ENCODE measurements around the gene OPN1SW. TPM values are rescaled to one million over a fixed set of nuclear protein-coding genes. Genes with fewer than 3 reads are reported as not detected.

Gene OPN1SW
- total RNA-seq, 4 donors from 2014 or later, result not detected

GRCh38 chr7:128799451-128799850 is 23.9 kb upstream of the OPN1SW start:
- Histone ChIP-seq H3K4me1 (peaks cover 0 to 9% (median 2%) of the 10 kb centered on the region in 4 donors), H3K36me3 (no peaks in the 10 kb centered on the region), H3K4me3 (no peak overlapping the region), H3K27ac (no peak overlapping the region), H3K27me3 (no peaks in the 10 kb centered on the region), H3K9me3 (no peaks in the 10 kb centered on the region)
- in situ Hi-C loops (cut with MboI; ENCODE audit: low pct_ligation_motif_present in 1 of 4, low pct_unique_long_range_greater_than_20kb in 1 of 4, low sequenced_read_pairs in 3 of 4) (no loop called here), intact Hi-C loops (cut with DNase I; ENCODE audit: low total_unique reads) (no loop called here)
- no peak for TF ChIP-seq CTCF (IDR thresholded peaks at IDR 0.05)
- TF ChIP-seq EP300 (IDR thresholded peaks at IDR 0.05; ENCODE audit: low read depth), result no peak
- no peak for TF ChIP-seq POLR2AphosphoS5 (IDR thresholded peaks at IDR 0.05)
- no peak for TF ChIP-seq POLR2A (IDR thresholded peaks at IDR 0.05)
- WGBS, 2 donors (ENCODE audit: low coverage in 1 of 2), result 90 to 92% methylated on average over 2 of the region's 2 CpGs
- no peak for DNase-seq

DNA sequence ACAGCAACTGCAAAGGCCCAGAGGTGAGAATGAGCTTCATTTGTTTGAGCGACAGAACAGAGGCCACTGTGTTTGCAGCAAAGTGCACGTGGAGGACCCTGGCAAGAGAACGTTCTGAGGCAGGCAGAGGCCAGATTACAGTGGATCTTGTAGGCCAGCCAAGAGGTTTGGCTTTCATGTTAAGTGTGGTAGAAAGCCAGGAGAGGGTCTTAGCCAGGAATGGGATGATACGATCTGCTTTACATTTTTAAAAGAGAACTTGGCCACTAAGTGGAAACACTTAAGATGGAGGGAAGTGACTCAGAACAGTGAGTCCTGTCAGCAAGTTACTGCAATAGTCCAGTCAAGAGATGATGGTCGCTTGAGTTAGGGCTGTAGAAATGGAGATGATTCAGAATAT is 20.7 kb upstream of the OPN1SW start:
- no peak overlapping the region for H3K27ac ChIP-seq
- no peaks in the 10 kb centered on the region for H3K36me3 ChIP-seq
- intact Hi-C loops (cut with DNase I; ENCODE audit: low total_unique reads) (no loop called here), in situ Hi-C loops (cut with MboI; ENCODE audit: low pct_ligation_motif_present in 1 of 4, low pct_unique_long_range_greater_than_20kb in 1 of 4, low sequenced_read_pairs in 3 of 4) (no loop called here)
- no peak overlapping the region for H3K4me3 ChIP-seq
- no peak for TF ChIP-seq CTCF (IDR thresholded peaks at IDR 0.05)
- TF ChIP-seq POLR2A (IDR thresholded peaks at IDR 0.05), result no peak
- no peak for TF ChIP-seq POLR2AphosphoS5 (IDR thresholded peaks at IDR 0.05)
- no peak for TF ChIP-seq EP300 (IDR thresholded peaks at IDR 0.05; ENCODE audit: low read depth)
- peaks cover 5 to 21% (median 16%) of the 10 kb centered on the region in 4 donors for H3K4me1 ChIP-seq
- DNase-seq, result no peak
- peaks cover 14% of the 10 kb centered on the region for H3K27me3 ChIP-seq
- H3K9me3 ChIP-seq, result no peaks in the 10 kb centered on the region
- 76 to 88% methylated on average over 4 to 5 of the region's 5 CpGs for WGBS, 2 donors (ENCODE audit: low coverage in 1 of 2)

DNA sequence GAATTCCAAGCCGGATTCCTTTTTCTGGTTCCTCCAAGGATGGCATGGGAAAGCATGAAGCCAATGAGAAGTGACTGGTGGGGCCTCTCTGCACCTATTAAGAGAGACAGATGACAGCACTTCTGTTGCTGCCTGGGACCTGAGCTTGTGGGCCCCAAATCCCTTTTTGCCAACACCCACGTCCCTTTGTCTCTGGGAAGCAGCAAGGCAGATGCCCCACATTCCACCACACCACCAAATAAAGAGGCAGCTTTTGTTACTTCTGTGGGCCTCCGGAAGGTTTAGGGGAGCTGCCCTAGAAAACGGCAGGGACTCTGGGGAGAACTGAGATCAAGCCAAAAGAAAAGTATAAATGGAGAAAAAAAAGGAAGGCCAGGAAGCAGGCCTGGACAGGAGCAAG is 19.5 kb upstream of the OPN1SW start:
- in situ Hi-C loops (cut with MboI; ENCODE audit: low pct_ligation_motif_present in 1 of 4, low pct_unique_long_range_greater_than_20kb in 1 of 4, low sequenced_read_pairs in 3 of 4) (no loop called here), intact Hi-C loops (cut with DNase I; ENCODE audit: low total_unique reads) (no loop called here)
- H3K4me1 ChIP-seq, result peaks cover 5 to 23% (median 16%) of the 10 kb centered on the region in 4 donors
- no peaks in the 10 kb centered on the region for H3K9me3 ChIP-seq
- H3K27me3 ChIP-seq, result peaks cover 24% of the 10 kb centered on the region
- H3K4me3 ChIP-seq, result no peak overlapping the region
- no peak for TF ChIP-seq POLR2A (IDR thresholded peaks at IDR 0.05)
- no peak for TF ChIP-seq EP300 (IDR thresholded peaks at IDR 0.05; ENCODE audit: low read depth)
- no peak for TF ChIP-seq CTCF (IDR thresholded peaks at IDR 0.05)
- TF ChIP-seq POLR2AphosphoS5 (IDR thresholded peaks at IDR 0.05), result no peak
- no peak overlapping the region for H3K27ac ChIP-seq
- DNase-seq, result no peak
- H3K36me3 ChIP-seq, result no peaks in the 10 kb centered on the region
- WGBS, 2 donors (ENCODE audit: low coverage in 1 of 2), result 92 to 93% methylated on average over 2 to 4 of the region's 4 CpGs

- in situ Hi-C loops (cut with MboI; ENCODE audit: low pct_ligation_motif_present in 1 of 4, low pct_unique_long_range_greater_than_20kb in 1 of 4, low sequenced_read_pairs in 3 of 4) (no loop called here), intact Hi-C loops (cut with DNase I; ENCODE audit: low total_unique reads) (no loop called here)
- TF ChIP-seq POLR2A (IDR thresholded peaks at IDR 0.05) (no peak), CTCF (IDR thresholded peaks at IDR 0.05) (no peak), POLR2AphosphoS5 (IDR thresholded peaks at IDR 0.05) (no peak), EP300 (IDR thresholded peaks at IDR 0.05; ENCODE audit: low read depth) (no peak)
- no peaks in the 10 kb centered on the region for H3K36me3 ChIP-seq
- WGBS, 2 donors (ENCODE audit: low coverage in 1 of 2), result 60 to 90% methylated on average over 1 to 8 of the region's 8 CpGs
- no peak for DNase-seq
- peaks cover 5 to 23% (median 16%) of the 10 kb centered on the region in 4 donors for H3K4me1 ChIP-seq
- peaks cover 24% of the 10 kb centered on the region for H3K27me3 ChIP-seq
- no peaks in the 10 kb centered on the region for H3K9me3 ChIP-seq
- no peak overlapping the region for H3K4me3 ChIP-seq
- H3K27ac ChIP-seq, result no peak overlapping the region
These were observed 18.8 kb upstream of the OPN1SW start for GRCh38 chr7:128794436-128794835.

All from transverse colon (tissue), 4 donors.